DOHH2 (cell line): ENCODE measurements around the gene NAV2.

Source experiments
- H3F3A ChIP-seq: fragments of 200-600 bp; sonication (generic), shearing (Covaris generic); 2 replicates; pipeline ENCODE4 v1.6.0; 2016; ENCODE audit warnings: antibody characterized with exemption, mild to moderate bottlenecking; ENCODE audit not compliant: control insufficient read depth, insufficient read depth
- H3K27ac ChIP-seq: fragments of 200-600 bp; sonication (generic); 2 replicates; pipeline ENCODE4 v1.5.1; 2014; ENCODE audit warnings: low read depth, mild to moderate bottlenecking, low read length, moderate library complexity
- H3K27me3 ChIP-seq: fragments of 200-600 bp; sonication (generic); 2 replicates; pipeline ENCODE4 v1.6.1; 2014; ENCODE audit warnings: mild to moderate bottlenecking, low read length, mixed read lengths; ENCODE audit not compliant: control insufficient read depth
- H3K36me3 ChIP-seq: fragments of 200-600 bp; sonication (generic); 2 replicates; pipeline ENCODE4 v1.6.1; 2014; ENCODE audit warnings: mild to moderate bottlenecking, low read length, moderate library complexity, mixed read lengths; ENCODE audit not compliant: control insufficient read depth
- H3K4me1 ChIP-seq: fragments of 200-600 bp; sonication (generic); 2 replicates; pipeline ENCODE4 v1.6.1; 2014; ENCODE audit warnings: mild to moderate bottlenecking, low read length, mixed read lengths; ENCODE audit not compliant: control insufficient read depth
- H3K4me2 ChIP-seq: fragments of 200-600 bp; sonication (generic); 2 replicates; pipeline ENCODE4 v1.6.0; 2014; ENCODE audit warnings: mild to moderate bottlenecking, low read length, moderate library complexity
- H3K4me3 ChIP-seq: fragments of 200-600 bp; sonication (generic); 2 replicates; pipeline ENCODE4 v1.5.1; 2014; ENCODE audit warnings: mild to moderate bottlenecking, low read length, mixed read lengths
- H3K79me2 ChIP-seq: fragments of 200-600 bp; sonication (generic); 2 replicates; pipeline ENCODE4 v1.6.1; 2014; ENCODE audit warnings: mild to moderate bottlenecking, low read length, mixed read lengths; ENCODE audit not compliant: control insufficient read depth
- H3K9me2 ChIP-seq: fragments of 200-600 bp; sonication (generic); replicated peaks from 2 replicates; pipeline ENCODE4 v1.6.1; 2014; ENCODE audit warnings: mild to moderate bottlenecking, low read length, mixed read lengths; ENCODE audit not compliant: control insufficient read depth
- H3K9me3 ChIP-seq: fragments of 200-600 bp; sonication (generic); 2 replicates; pipeline ENCODE4 v1.6.1; 2014; ENCODE audit warnings: antibody characterized with exemption, low read length, mixed read lengths; ENCODE audit not compliant: control insufficient read depth, insufficient read depth
- H4K20me1 ChIP-seq: fragments of 200-600 bp; sonication (generic); 2 replicates; pipeline ENCODE4 v1.6.0; 2014; ENCODE audit warnings: low read depth, mild to moderate bottlenecking, antibody characterized with exemption, low read length, moderate library complexity; ENCODE audit not compliant: control insufficient read depth, insufficient read depth
- EZH2phosphoT487 ChIP-seq: fragments of 200-600 bp; sonication (generic); IDR thresholded peaks from 2 replicates; pipeline ENCODE4 v1.6.1; 2017; ENCODE audit warnings: borderline replicate concordance, mild to moderate bottlenecking, antibody characterized with exemption, low read length, moderate library complexity, mixed read lengths
- TF ChIP-seq, protein P1 (sequence below): fragments of 200-600 bp; sonication (generic); IDR thresholded peaks from one replicate; pipeline ENCODE4 v1.5.1; 2014; ENCODE audit warnings: antibody characterized with exemption, mild to moderate bottlenecking, low read depth, low read length; ENCODE audit not compliant: poor library complexity, severe bottlenecking

The NAV2 gene

GRCh38 chr11:19996571-19996970, 283.9 kb downstream of the NAV2 start:
- no peaks in the 10 kb centered on the region for H3K9me3 ChIP-seq
- H3K4me2 ChIP-seq, result no peak overlapping the region
- H3K9me2 ChIP-seq, result no peaks in the 10 kb centered on the region
- TF ChIP-seq, protein P1, sequence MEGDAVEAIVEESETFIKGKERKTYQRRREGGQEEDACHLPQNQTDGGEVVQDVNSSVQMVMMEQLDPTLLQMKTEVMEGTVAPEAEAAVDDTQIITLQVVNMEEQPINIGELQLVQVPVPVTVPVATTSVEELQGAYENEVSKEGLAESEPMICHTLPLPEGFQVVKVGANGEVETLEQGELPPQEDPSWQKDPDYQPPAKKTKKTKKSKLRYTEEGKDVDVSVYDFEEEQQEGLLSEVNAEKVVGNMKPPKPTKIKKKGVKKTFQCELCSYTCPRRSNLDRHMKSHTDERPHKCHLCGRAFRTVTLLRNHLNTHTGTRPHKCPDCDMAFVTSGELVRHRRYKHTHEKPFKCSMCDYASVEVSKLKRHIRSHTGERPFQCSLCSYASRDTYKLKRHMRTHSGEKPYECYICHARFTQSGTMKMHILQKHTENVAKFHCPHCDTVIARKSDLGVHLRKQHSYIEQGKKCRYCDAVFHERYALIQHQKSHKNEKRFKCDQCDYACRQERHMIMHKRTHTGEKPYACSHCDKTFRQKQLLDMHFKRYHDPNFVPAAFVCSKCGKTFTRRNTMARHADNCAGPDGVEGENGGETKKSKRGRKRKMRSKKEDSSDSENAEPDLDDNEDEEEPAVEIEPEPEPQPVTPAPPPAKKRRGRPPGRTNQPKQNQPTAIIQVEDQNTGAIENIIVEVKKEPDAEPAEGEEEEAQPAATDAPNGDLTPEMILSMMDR, result no peak
- TF ChIP-seq EZH2phosphoT487, result no peak
- no peaks in the 10 kb centered on the region for H3K79me2 ChIP-seq
- H3K4me1 ChIP-seq, result no peaks in the 10 kb centered on the region
- no peaks in the 10 kb centered on the region for H3K36me3 ChIP-seq
- H4K20me1 ChIP-seq, result no peaks in the 10 kb centered on the region
- no peaks in the 10 kb centered on the region; the same call in 1 of the 2 replicates for H3K27me3 ChIP-seq
- H3F3A ChIP-seq, result no peaks in the 10 kb centered on the region
- H3K4me3 ChIP-seq, result no peak overlapping the region
- H3K27ac ChIP-seq, result no peak overlapping the region

DNA sequence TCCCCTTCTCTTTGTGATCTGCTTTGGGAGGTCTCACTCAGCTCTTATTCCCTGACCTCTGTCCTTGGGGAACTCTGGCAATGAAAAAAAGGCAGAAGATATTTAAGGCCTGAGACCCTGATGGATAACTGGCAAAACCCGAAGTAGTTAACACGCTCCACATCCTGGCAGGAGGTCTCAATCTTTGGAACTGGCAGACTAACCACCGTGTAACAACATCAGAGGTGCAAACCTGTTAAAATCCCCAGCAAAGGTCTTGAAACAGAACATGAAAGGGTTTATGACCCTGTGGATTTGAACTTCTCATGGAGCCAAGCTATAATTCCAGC, 287.3 kb downstream of the NAV2 start:
- Histone ChIP-seq H3K27me3 (peaks cover 3% of the 10 kb centered on the region), H3K4me1 (no peaks in the 10 kb centered on the region), H4K20me1 (no peaks in the 10 kb centered on the region), H3K9me2 (no peaks in the 10 kb centered on the region), H3F3A (no peaks in the 10 kb centered on the region), H3K4me3 (no peak overlapping the region), H3K9me3 (no peaks in the 10 kb centered on the region), H3K27ac (no peak overlapping the region), H3K36me3 (no peaks in the 10 kb centered on the region), H3K79me2 (no peaks in the 10 kb centered on the region), H3K4me2 (no peak overlapping the region)
- TF ChIP-seq, protein P1, result no peak

GRCh38 chr11:20000351-20001134, 287.9 kb downstream of the NAV2 start:
- H3K9me2 ChIP-seq, result no peaks in the 10 kb centered on the region
- H3K79me2 ChIP-seq, result no peaks in the 10 kb centered on the region
- no peak overlapping the region for H3K4me3 ChIP-seq
- no peak overlapping the region for H3K27ac ChIP-seq
- H4K20me1 ChIP-seq, result no peaks in the 10 kb centered on the region
- TF ChIP-seq EZH2phosphoT487, result no peak
- TF ChIP-seq, protein P1, result no peak
- peaks cover 3% of the 10 kb centered on the region; the same call in 1 of the 2 replicates for H3K27me3 ChIP-seq
- H3K36me3 ChIP-seq, result no peaks in the 10 kb centered on the region
- H3K4me1 ChIP-seq, result no peaks in the 10 kb centered on the region
- H3K4me2 ChIP-seq, result no peak overlapping the region
- H3F3A ChIP-seq, result no peaks in the 10 kb centered on the region
- H3K9me3 ChIP-seq, result no peaks in the 10 kb centered on the region
